ENCODE measurements around the gene NOS1.

GRCh38 chr12:117188121-117188665, 173.2 kb downstream of the NOS1 start:
- TF ChIP-seq, protein P1, sequence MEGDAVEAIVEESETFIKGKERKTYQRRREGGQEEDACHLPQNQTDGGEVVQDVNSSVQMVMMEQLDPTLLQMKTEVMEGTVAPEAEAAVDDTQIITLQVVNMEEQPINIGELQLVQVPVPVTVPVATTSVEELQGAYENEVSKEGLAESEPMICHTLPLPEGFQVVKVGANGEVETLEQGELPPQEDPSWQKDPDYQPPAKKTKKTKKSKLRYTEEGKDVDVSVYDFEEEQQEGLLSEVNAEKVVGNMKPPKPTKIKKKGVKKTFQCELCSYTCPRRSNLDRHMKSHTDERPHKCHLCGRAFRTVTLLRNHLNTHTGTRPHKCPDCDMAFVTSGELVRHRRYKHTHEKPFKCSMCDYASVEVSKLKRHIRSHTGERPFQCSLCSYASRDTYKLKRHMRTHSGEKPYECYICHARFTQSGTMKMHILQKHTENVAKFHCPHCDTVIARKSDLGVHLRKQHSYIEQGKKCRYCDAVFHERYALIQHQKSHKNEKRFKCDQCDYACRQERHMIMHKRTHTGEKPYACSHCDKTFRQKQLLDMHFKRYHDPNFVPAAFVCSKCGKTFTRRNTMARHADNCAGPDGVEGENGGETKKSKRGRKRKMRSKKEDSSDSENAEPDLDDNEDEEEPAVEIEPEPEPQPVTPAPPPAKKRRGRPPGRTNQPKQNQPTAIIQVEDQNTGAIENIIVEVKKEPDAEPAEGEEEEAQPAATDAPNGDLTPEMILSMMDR (conservative IDR thresholded peaks at IDR 0.05; ENCODE audit: low read length) = no peak
- TF ChIP-seq EZH2phosphoT487 (IDR thresholded peaks at IDR 0.05; ENCODE audit: borderline replicate concordance, low read depth, low read length) = no peak
